Lower leg skin (tissue), 3 donors: ENCODE measurements around the gene CDC34.

ENCODE experiments used
- POLR2A ChIP-seq, 2 donors: fragments of 450-650 bp; IDR thresholded peaks; one replicate each; pipeline ENCODE4 v1.6.1; 2016 to 2017; ENCODE audit warnings: antibody characterized with exemption in 2 of 2, mild to moderate bottlenecking in 1 of 2, moderate library complexity in 1 of 2
- TF ChIP-seq, protein P1 (sequence below), 3 donors: fragments of 450-650 bp; IDR thresholded peaks; one replicate each; pipeline ENCODE4 v1.5.1; 2016; ENCODE audit warnings: antibody characterized with exemption in 3 of 3, mild to moderate bottlenecking in 3 of 3, moderate library complexity in 2 of 3

DNA sequence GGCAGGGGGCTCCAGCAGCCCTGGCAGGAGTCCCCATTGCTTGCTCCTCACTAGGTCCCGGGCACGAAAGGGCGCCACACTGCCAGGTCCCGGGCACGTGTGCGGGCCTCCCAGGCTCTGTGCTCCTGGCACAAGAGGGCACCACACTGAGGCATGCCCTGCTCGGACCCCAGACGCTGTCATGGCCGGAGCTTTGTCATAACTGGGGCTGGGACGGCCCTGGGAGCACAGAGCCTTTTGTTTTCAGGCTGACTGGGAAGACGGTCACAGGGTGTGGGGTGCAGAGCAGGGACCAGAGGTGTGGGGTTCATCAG lies 48.2 kb downstream of the CDC34 start:
- TF ChIP-seq, protein P1, sequence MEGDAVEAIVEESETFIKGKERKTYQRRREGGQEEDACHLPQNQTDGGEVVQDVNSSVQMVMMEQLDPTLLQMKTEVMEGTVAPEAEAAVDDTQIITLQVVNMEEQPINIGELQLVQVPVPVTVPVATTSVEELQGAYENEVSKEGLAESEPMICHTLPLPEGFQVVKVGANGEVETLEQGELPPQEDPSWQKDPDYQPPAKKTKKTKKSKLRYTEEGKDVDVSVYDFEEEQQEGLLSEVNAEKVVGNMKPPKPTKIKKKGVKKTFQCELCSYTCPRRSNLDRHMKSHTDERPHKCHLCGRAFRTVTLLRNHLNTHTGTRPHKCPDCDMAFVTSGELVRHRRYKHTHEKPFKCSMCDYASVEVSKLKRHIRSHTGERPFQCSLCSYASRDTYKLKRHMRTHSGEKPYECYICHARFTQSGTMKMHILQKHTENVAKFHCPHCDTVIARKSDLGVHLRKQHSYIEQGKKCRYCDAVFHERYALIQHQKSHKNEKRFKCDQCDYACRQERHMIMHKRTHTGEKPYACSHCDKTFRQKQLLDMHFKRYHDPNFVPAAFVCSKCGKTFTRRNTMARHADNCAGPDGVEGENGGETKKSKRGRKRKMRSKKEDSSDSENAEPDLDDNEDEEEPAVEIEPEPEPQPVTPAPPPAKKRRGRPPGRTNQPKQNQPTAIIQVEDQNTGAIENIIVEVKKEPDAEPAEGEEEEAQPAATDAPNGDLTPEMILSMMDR (IDR thresholded peaks at IDR 0.05) = no peak
- TF ChIP-seq POLR2A (IDR thresholded peaks at IDR 0.05) = no peak
